ENCODE measurements around the gene PCBP2.

DNA sequence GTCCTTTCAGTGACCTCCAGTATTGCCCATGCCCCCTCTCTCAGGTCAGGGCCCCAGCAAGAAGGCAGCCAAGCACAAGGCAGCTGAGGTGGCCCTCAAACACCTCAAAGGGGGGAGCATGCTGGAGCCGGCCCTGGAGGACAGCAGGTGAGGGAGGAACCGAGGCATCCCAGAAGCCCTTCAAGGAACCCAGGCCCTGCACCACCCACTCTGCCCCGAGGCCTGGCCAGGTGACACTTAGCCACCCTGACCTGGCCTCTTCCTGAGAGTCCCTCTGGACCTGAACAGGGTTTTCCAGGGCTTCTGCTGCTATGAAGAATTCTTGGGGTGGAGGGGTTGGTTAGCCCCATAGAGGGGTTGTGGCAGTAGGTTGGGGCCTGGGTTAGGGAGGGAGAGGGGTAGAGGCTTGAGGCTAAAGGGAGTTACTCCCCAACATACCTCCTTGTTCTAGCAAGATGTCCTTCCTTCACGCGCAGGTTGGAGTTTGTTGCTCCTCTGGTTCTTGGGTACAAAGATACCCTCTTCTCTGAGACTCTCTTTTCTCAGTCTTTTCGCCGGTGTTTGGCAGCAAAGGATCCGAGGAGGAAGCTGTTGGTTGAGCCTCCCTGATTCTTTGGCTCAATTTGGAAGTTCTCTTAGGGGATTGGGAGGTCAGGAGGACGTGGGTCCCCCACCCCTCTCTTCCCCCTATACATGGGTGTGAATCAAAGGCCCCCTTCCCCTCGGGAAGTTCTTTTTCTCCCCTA is 51.3 kb downstream of the PCBP2 start:
- TF ChIP-seq, protein P1, sequence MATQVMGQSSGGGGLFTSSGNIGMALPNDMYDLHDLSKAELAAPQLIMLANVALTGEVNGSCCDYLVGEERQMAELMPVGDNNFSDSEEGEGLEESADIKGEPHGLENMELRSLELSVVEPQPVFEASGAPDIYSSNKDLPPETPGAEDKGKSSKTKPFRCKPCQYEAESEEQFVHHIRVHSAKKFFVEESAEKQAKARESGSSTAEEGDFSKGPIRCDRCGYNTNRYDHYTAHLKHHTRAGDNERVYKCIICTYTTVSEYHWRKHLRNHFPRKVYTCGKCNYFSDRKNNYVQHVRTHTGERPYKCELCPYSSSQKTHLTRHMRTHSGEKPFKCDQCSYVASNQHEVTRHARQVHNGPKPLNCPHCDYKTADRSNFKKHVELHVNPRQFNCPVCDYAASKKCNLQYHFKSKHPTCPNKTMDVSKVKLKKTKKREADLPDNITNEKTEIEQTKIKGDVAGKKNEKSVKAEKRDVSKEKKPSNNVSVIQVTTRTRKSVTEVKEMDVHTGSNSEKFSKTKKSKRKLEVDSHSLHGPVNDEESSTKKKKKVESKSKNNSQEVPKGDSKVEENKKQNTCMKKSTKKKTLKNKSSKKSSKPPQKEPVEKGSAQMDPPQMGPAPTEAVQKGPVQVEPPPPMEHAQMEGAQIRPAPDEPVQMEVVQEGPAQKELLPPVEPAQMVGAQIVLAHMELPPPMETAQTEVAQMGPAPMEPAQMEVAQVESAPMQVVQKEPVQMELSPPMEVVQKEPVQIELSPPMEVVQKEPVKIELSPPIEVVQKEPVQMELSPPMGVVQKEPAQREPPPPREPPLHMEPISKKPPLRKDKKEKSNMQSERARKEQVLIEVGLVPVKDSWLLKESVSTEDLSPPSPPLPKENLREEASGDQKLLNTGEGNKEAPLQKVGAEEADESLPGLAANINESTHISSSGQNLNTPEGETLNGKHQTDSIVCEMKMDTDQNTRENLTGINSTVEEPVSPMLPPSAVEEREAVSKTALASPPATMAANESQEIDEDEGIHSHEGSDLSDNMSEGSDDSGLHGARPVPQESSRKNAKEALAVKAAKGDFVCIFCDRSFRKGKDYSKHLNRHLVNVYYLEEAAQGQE (IDR thresholded peaks at IDR 0.05; ENCODE audit: low read depth), result no peak
- TF ChIP-seq TAF1 (IDR thresholded peaks at IDR 0.05; ENCODE audit: low read depth) (no peak), FOXM1 (IDR thresholded peaks at IDR 0.05; ENCODE audit: borderline replicate concordance, low read depth) (no peak), NFIC (IDR thresholded peaks at IDR 0.05) (no peak), RAD21 (IDR thresholded peaks at IDR 0.05; ENCODE audit: low read depth) (no peak), EP300 (IDR thresholded peaks at IDR 0.05; ENCODE audit: borderline replicate concordance) (no peak), YY1 (IDR thresholded peaks at IDR 0.05; ENCODE audit: low read depth) (no peak), CREB1 (IDR thresholded peaks at IDR 0.05; ENCODE audit: low read depth) (no peak), ZBTB7A (IDR thresholded peaks at IDR 0.05; ENCODE audit: low read depth) (no peak)
